HG03095 (cell line): Measurements from ENCODE around the gene RAB11FIP5.
"Not testable (repeated sequence)": the region's sequence is repeated elsewhere in the genome, so short reads cannot be mapped to it uniquely, and the experiment has no call there.

Experiments
- ATAC-seq: cut with Tn5 transposase; IDR thresholded peaks from one replicate; pipeline ENCODE4 v1.9.1; 2021; ENCODE audit warnings: moderate library complexity; ENCODE audit not compliant: unreplicated experiment

The RAB11FIP5 gene

GRCh38 chr2:73110168-73111072 lies 2.3 kb downstream of the RAB11FIP5 start:
- ATAC-seq = no peak

GRCh38 chr2:73109431-73110167 lies 3.1 kb downstream of the RAB11FIP5 start:
- no peak for ATAC-seq

- no peak for ATAC-seq
These were observed 5.4 kb downstream of the RAB11FIP5 start for GRCh38 chr2:73107211-73107926.

- no peak for ATAC-seq
These were observed 6.0 kb downstream of the RAB11FIP5 start for GRCh38 chr2:73106791-73107190.

- no peak for ATAC-seq
These were observed 7.2 kb downstream of the RAB11FIP5 start for GRCh38 chr2:73105511-73105971.

GRCh38 chr2:73104933-73105332 lies 7.8 kb downstream of the RAB11FIP5 start:
- no peak for ATAC-seq

GRCh38 chr2:73103018-73103542 lies 9.7 kb downstream of the RAB11FIP5 start:
- no peak for ATAC-seq

GRCh38 chr2:73101626-73102256 lies 11.0 kb downstream of the RAB11FIP5 start:
- no peak for ATAC-seq

GRCh38 chr2:73100956-73101355 lies 11.8 kb downstream of the RAB11FIP5 start:
- no peak for ATAC-seq

- ATAC-seq = no peak
These were observed 13.3 kb downstream of the RAB11FIP5 start for GRCh38 chr2:73099486-73099885.

- ATAC-seq = no peak
These were observed 16.8 kb downstream of the RAB11FIP5 start for GRCh38 chr2:73095910-73096309.

GRCh38 chr2:73093601-73094218 lies 19.0 kb downstream of the RAB11FIP5 start:
- not testable (repeated sequence) for ATAC-seq

- ATAC-seq = no peak
These were observed 20.5 kb downstream of the RAB11FIP5 start for GRCh38 chr2:73092146-73092783.

- no peak for ATAC-seq
These were observed 21.1 kb downstream of the RAB11FIP5 start for GRCh38 chr2:73091696-73092095.

- ATAC-seq = no peak
These were observed 21.6 kb downstream of the RAB11FIP5 start for GRCh38 chr2:73091164-73091563.

GRCh38 chr2:73089270-73090030 lies 23.3 kb downstream of the RAB11FIP5 start:
- no peak for ATAC-seq

- no peak for ATAC-seq
These were observed 24.0 kb downstream of the RAB11FIP5 start for GRCh38 chr2:73088703-73089102.

- ATAC-seq = no peak
These were observed 24.5 kb downstream of the RAB11FIP5 start for GRCh38 chr2:73088211-73088610.

GRCh38 chr2:73087311-73087710 lies 25.4 kb downstream of the RAB11FIP5 start:
- no peak for ATAC-seq
